ENCODE measurements around the gene TUNAR.
A peak's percentile ranks its signal among the peaks of the same experiment; 100 is the strongest.

Gene TUNAR

GRCh38 chr14:95875831-95876760 lies 536 bp upstream of the TUNAR start:
- DNase-seq: no peak

- DNase-seq: no peak
Measured at GRCh38 chr14:95877633-95878032, 1.0 kb downstream of the TUNAR start.

GRCh38 chr14:95884377-95884776 lies 7.7 kb downstream of the TUNAR start:
- DNase-seq: no peak

GRCh38 chr14:95885278-95885677 lies 8.6 kb downstream of the TUNAR start:
- DNase-seq: no peak

- no peak for DNase-seq
Measured at GRCh38 chr14:95885866-95886265, 9.2 kb downstream of the TUNAR start.

- no peak for DNase-seq
Measured at GRCh38 chr14:95886366-95887056, 9.9 kb downstream of the TUNAR start.

- DNase-seq: no peak
Measured at GRCh38 chr14:95887351-95887750, 10.7 kb downstream of the TUNAR start.

GRCh38 chr14:95889236-95889979 lies 12.8 kb downstream of the TUNAR start:
- no peak for DNase-seq

- DNase-seq: no peak
Measured at GRCh38 chr14:95891742-95892141, 15.1 kb downstream of the TUNAR start.

GRCh38 chr14:95892142-95892541 lies 15.5 kb downstream of the TUNAR start:
- no peak for DNase-seq

GRCh38 chr14:95895720-95896119 lies 19.1 kb downstream of the TUNAR start:
- peak; percentile 23 for DNase-seq

- no peak for DNase-seq
Measured at GRCh38 chr14:95896498-95897135, 20.0 kb downstream of the TUNAR start.

- no peak for DNase-seq
Measured at GRCh38 chr14:95897280-95897679, 20.6 kb downstream of the TUNAR start.

- no peak for DNase-seq
Measured at GRCh38 chr14:95901054-95901453, 24.4 kb downstream of the TUNAR start.

- no peak for DNase-seq
Measured at GRCh38 chr14:95902273-95902826, 25.7 kb downstream of the TUNAR start.

- no peak for DNase-seq
Measured at GRCh38 chr14:95903165-95903564, 26.5 kb downstream of the TUNAR start.

- no peak for DNase-seq
Measured at GRCh38 chr14:95903616-95904107, 27.0 kb downstream of the TUNAR start.

GRCh38 chr14:95906591-95906990 lies 30.0 kb downstream of the TUNAR start:
- DNase-seq: no peak

GRCh38 chr14:95910628-95911027 lies 34.0 kb downstream of the TUNAR start:
- no peak for DNase-seq

GRCh38 chr14:95911456-95911855 lies 34.8 kb downstream of the TUNAR start:
- DNase-seq: no peak

GRCh38 chr14:95915330-95915729 lies 38.7 kb downstream of the TUNAR start:
- DNase-seq: no peak

- DNase-seq: no peak
Measured at GRCh38 chr14:95918466-95918865, 41.8 kb downstream of the TUNAR start.

Measured in activated T-cell treated with anti-CD3 and anti-CD28 coated beads, Interleukin-2, amount 50 U/mL, for 1 hour (primary cell).